Peyer's patch (tissue), 4 donors: Measurements from ENCODE around the gene ZNF148.

ENCODE experiments used
- POLR2A ChIP-seq, 2 donors: fragments of 450-650 bp; IDR thresholded peaks; one replicate each; pipeline ENCODE4 v1.5.1; 2017; ENCODE audit warnings: antibody characterized with exemption in 2 of 2, mild to moderate bottlenecking in 2 of 2, moderate library complexity in 2 of 2
- TF ChIP-seq, protein P1 (sequence below), 6 experiments: fragments of 450-650 bp in 4 of 6; fragments of 200-600 bp in 2 of 6; sonication (generic) in 1 of 6; IDR thresholded peaks; one replicate each; pipeline ENCODE4 v1.5.1; 2017 to 2019; ENCODE audit warnings: antibody characterized with exemption in 6 of 6, mild to moderate bottlenecking in 3 of 6, moderate library complexity in 1 of 6

GRCh38 chr3:125177746-125178145 is 197.4 kb downstream of the ZNF148 start:
- TF ChIP-seq, protein P1, sequence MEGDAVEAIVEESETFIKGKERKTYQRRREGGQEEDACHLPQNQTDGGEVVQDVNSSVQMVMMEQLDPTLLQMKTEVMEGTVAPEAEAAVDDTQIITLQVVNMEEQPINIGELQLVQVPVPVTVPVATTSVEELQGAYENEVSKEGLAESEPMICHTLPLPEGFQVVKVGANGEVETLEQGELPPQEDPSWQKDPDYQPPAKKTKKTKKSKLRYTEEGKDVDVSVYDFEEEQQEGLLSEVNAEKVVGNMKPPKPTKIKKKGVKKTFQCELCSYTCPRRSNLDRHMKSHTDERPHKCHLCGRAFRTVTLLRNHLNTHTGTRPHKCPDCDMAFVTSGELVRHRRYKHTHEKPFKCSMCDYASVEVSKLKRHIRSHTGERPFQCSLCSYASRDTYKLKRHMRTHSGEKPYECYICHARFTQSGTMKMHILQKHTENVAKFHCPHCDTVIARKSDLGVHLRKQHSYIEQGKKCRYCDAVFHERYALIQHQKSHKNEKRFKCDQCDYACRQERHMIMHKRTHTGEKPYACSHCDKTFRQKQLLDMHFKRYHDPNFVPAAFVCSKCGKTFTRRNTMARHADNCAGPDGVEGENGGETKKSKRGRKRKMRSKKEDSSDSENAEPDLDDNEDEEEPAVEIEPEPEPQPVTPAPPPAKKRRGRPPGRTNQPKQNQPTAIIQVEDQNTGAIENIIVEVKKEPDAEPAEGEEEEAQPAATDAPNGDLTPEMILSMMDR (IDR thresholded peaks at IDR 0.05) = no peak
- no peak for TF ChIP-seq POLR2A (IDR thresholded peaks at IDR 0.05)
